Heart left ventricle (tissue), 16 donors: ENCODE results near the gene ABO. TPM values are rescaled to one million over a fixed set of nuclear protein-coding genes. Genes with fewer than 3 reads are reported as not detected.
"Not testable (repeated sequence)": the region's sequence is repeated elsewhere in the genome, so short reads cannot be mapped to it uniquely, and the experiment has no call there.

Source experiments
- ATAC-seq, 4 donors: fragments of 200-7000 bp; cut with Tn5 transposase; one replicate each; pipeline ENCODE4 v1.9.1; 2020 to 2022; ENCODE audit warnings: moderate library complexity in 4 of 4, mild to moderate bottlenecking in 3 of 4, moderate number of reproducible peaks in 1 of 4
- DNase-seq, 5 donors: peaks; one replicate each; pipeline ENCODE4 v3.0.0-alpha.2; 2020
- H3K27ac ChIP-seq, 12 donors: fragments of 200-600 bp; sonication (generic) in 4 of 12; one replicate each; pipeline versions ENCODE4 v1.5.0 to v1.8.0; 2016 to 2022; ENCODE audit warnings: mild to moderate bottlenecking in 2 of 12
- H3K27me3 ChIP-seq, 9 donors: fragments of 200-600 bp; sonication (generic) in 2 of 9; one replicate each; pipeline versions ENCODE4 v1.5.1 to v1.8.0; 2016 to 2022; ENCODE audit warnings: mild to moderate bottlenecking in 3 of 9
- H3K36me3 ChIP-seq, 9 donors: fragments of 200-600 bp; sonication (generic) in 2 of 9; one replicate each; pipeline versions ENCODE4 v1.5.0 to v1.8.0; 2018 to 2022; ENCODE audit warnings: mild to moderate bottlenecking in 2 of 9
- H3K4me1 ChIP-seq, 12 donors: fragments of 200-600 bp; sonication (generic) in 4 of 12; one replicate each; pipeline versions ENCODE4 v1.5.0 to v1.8.0; 2016 to 2022; ENCODE audit warnings: mild to moderate bottlenecking in 3 of 12
- H3K4me3 ChIP-seq, 12 donors: fragments of 200-600 bp; sonication (generic) in 4 of 12; one replicate each; pipeline versions ENCODE4 v1.5.0 to v1.8.0; 2017 to 2022; ENCODE audit warnings: mild to moderate bottlenecking in 9 of 12, moderate library complexity in 4 of 12
- H3K9me3 ChIP-seq, 12 donors: fragments of 200-600 bp; sonication (generic) in 4 of 12; one replicate each; pipeline versions ENCODE4 v1.5.0 to v1.8.0; 2016 to 2022; ENCODE audit warnings: mild to moderate bottlenecking in 1 of 12
- POLR2A ChIP-seq, 2 donors: fragments of 450-650 bp; IDR thresholded peaks; one replicate each; pipeline ENCODE4 v1.6.1; 2017; ENCODE audit warnings: antibody characterized with exemption in 2 of 2, mild to moderate bottlenecking in 2 of 2, moderate library complexity in 2 of 2
- WGBS, 4 donors: extraction: QIAGEN DNeasy Blood & Tissue Kit in 2 of 4; methylation state at CpG; one replicate each; pipeline versions ENCODE4 v1.1.5 to v1.1.7; 2013 to 2018; 5-methylcytosine and 5-hydroxymethylcytosine counted together
- intact Hi-C, 10 donors: fragments of 100-400 bp; cut with DNase I; formaldehyde crosslinking; loops; one replicate each; pipeline versions ENCODE4 v1.11.1 to v1.14.2; 2022
- polyA plus RNA-seq, 2 donors: library from polyadenylated mRNA; stranded (reverse); fragments of 200-250 nt; gene quantifications; one replicate each; pipeline ENCODE4 v1.2.3, GENCODE V29; 2013
- total RNA-seq, 9 donors: library from RNA; depleted of rRNA in 2 of 9; stranded (reverse); fragments of >200 nt in 2 of 9; fragmentation: NEBNext Ultra II Directional in 3 of 9; extraction: Animal tissue kit (Norgen Biotek cat#: 25700) in 3 of 9; gene quantifications; one replicate each; pipeline versions ENCODE4 v1.1.0 to v1.2.4, GENCODE V29; 2016 to 2023
- TF ChIP-seq, protein P1 (sequence below), 12 donors: fragments of 200-600 bp; sonication (generic) in 4 of 12; IDR thresholded peaks; one replicate each; pipeline versions ENCODE4 v1.5.0 to v1.8.0; 2018 to 2022; ENCODE audit warnings: antibody characterized with exemption in 12 of 12, mild to moderate bottlenecking in 5 of 12
- donor health status: ischemic (EF 13 %, LVEDD 7.1; RV severe dilation, severe dysfunction).
- donor health status: healthy with polysubstance abuse.
- donor health status: DM: no; HTN: yes; CAD: no.
- donor health status: DM: no; HTN: no; CAD: no.
- donor health status: ischemic (EF 25% LVEDD 6.9; RV normal size, moderate dysfunction).
- donor health status: ischemic (EF 25% LVEDD 5.7; RV mildly dilated, moderate dysfunction).
- donor health status: healthy.
- donor health status: DM: yes; HTN: yes; CAD: no.
- donor health status: ischemic (EF 35%, LVEDD 5.7; RV mildly dilated, moderate dysfunction).
- donor health status: nonischemic (EF 11% LVEDD 7.7; RV severe dilation, severe dysfunction).
- donor health status: DM: yes; HTN: yes; CAD: no.
- donor health status: PGD.
- donor health status: ischemic (EF 29% LVEDD 5.4; RV normal size, mild dysfunction).
- donor health status: nonischemic (EF 23%, LVEDD 6.1; RV moderate dilation, normal function).

ABO gene
- total and polyA plus RNA-seq, 11 donors: 0.43 to 3.5 (median 1.9) TPM

DNA sequence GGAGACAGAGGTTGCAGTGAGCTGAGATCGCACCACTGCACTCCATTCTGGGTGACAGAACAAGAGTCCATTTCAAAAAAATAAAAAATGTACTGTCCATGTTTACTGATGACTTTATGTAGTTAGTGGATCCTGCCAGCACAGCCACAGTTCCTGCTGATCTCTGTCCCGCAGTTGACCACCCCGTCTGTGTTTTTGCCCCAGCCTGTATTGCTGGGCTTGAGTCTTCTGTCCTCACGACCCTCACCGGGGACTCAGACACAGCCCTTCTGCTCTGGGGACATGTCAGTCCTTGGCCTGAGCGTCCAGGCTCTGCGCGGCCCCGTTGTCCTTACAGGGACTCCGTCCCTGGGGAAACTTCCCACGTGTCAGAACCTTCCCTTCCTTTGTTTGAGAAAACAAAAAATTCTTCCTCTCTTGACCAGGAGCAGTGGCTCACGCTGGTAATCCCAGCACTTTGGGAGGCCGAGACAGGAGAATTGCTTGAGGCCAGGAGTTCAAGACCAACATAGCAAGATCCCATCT is 46.5 kb upstream of the ABO start:
- no peak for DNase-seq
- ATAC-seq: no peak
- H3K36me3 ChIP-seq: no peaks in the 10 kb centered on the region
- TF ChIP-seq POLR2A (IDR thresholded peaks at IDR 0.05): no peak
- TF ChIP-seq, protein P1, sequence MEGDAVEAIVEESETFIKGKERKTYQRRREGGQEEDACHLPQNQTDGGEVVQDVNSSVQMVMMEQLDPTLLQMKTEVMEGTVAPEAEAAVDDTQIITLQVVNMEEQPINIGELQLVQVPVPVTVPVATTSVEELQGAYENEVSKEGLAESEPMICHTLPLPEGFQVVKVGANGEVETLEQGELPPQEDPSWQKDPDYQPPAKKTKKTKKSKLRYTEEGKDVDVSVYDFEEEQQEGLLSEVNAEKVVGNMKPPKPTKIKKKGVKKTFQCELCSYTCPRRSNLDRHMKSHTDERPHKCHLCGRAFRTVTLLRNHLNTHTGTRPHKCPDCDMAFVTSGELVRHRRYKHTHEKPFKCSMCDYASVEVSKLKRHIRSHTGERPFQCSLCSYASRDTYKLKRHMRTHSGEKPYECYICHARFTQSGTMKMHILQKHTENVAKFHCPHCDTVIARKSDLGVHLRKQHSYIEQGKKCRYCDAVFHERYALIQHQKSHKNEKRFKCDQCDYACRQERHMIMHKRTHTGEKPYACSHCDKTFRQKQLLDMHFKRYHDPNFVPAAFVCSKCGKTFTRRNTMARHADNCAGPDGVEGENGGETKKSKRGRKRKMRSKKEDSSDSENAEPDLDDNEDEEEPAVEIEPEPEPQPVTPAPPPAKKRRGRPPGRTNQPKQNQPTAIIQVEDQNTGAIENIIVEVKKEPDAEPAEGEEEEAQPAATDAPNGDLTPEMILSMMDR (IDR thresholded peaks at IDR 0.05): no peak
- no peak overlapping the region for H3K4me3 ChIP-seq
- 54 to 70% (median 66%) methylated on average over 13 of the region's 13 CpGs for WGBS, 4 donors
- no peak overlapping the region for H3K27ac ChIP-seq
- H3K4me1 ChIP-seq: no peaks in the 10 kb centered on the region
- intact Hi-C loops: loop anchor here in 1 of 10 donors (10.0 kb wide), 1 partner anchor 47 kb away; the partner anchor contains the start of gene ABO
- no peaks in the 10 kb centered on the region for H3K27me3 ChIP-seq
- no peaks in the 10 kb centered on the region for H3K9me3 ChIP-seq

DNA sequence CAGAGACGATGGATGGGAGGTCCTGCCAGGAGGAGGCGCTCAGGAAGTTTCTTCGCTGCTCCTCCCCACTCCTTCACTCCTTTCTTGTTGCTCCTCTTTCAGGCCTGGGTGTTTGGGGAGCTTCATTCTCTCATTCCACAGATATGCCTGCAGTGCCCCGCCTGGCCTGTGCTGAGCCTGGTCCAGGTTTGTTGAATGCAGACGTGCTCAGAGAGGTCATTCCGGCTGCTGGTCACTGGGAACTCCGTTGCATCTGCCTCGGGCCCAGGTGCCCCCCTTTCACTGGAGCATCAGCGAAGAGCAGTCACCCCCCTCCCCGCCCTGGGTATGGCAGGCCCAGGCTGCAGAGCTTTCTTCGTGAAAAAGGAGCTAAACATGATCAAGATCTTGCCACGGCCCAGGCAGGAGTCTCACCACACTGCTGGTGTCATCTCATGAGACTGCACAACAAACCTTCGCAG is 45.5 kb upstream of the ABO start:
- DNase-seq: no peak
- H3K4me1 ChIP-seq: no peaks in the 10 kb centered on the region
- TF ChIP-seq, protein P1 (IDR thresholded peaks at IDR 0.05): no peak
- TF ChIP-seq POLR2A (IDR thresholded peaks at IDR 0.05): no peak
- H3K36me3 ChIP-seq: no peaks in the 10 kb centered on the region
- H3K27me3 ChIP-seq: no peaks in the 10 kb centered on the region
- no peak overlapping the region for H3K4me3 ChIP-seq
- WGBS, 4 donors: 67 to 80% (median 79%) methylated on average over 8 to 13 of the region's 13 CpGs
- H3K27ac ChIP-seq: no peak overlapping the region
- no peak for ATAC-seq
- no peaks in the 10 kb centered on the region for H3K9me3 ChIP-seq
- intact Hi-C loops: loop anchor here in 1 of 10 donors (10.0 kb wide), 1 partner anchor 46 kb away; the partner anchor contains the start of gene ABO

DNA sequence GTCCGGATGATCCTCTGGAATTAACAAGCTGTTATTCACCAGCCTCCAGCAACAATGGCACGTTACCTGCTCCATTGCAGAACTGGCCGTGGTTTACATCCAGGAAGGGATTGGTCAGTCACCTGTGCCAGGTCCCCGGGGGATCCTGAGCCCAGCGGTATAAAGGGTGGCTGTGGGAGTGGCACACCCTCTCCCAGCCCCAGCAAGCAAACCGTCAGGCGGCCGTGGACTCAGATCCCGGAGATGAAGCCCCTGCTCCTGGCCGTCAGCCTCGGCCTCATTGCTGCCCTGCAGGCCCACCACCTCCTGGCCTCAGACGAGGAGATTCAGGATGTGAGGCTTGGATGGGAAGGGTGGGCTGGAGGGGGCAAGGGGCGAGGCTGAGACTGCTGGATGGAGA is 42.5 kb upstream of the ABO start:
- WGBS, 4 donors: 81 to 87% (median 81%) methylated on average over 4 to 13 of the region's 13 CpGs
- H3K4me3 ChIP-seq, H3K9me3 ChIP-seq, H3K27me3 ChIP-seq, H3K27ac ChIP-seq, H3K36me3 ChIP-seq, DNase-seq, H3K4me1 ChIP-seq, intact Hi-C loops: not testable (repeated sequence)
- ATAC-seq: peak in 1 of 4 donors; percentile 26

DNA sequence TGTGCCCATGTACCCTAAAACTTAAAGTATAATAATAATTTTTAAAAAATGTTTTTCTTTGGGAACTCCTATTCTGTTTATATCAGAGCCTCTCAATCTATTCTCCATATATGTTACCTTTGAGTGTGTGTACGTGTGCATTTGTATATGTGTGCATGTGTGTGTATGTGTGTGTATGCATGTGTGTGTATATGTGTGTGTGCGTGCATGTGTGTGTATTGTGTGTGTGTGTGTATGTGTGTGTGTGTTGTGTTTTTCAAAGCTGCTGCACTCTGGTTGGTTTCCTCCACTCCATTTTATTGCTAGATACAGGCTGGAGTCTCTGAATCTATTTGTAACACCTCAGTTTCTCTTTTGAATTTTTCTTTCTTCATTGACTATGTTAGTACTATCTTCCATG is 41.0 kb upstream of the ABO start:
- no peaks in the 10 kb centered on the region for H3K27me3 ChIP-seq
- H3K27ac ChIP-seq: no peak overlapping the region
- TF ChIP-seq, protein P1 (IDR thresholded peaks at IDR 0.05): no peak
- TF ChIP-seq POLR2A (IDR thresholded peaks at IDR 0.05): no peak
- no peak for DNase-seq
- no peaks in the 10 kb centered on the region for H3K4me1 ChIP-seq
- H3K36me3 ChIP-seq: no peaks in the 10 kb centered on the region
- no peak overlapping the region for H3K4me3 ChIP-seq
- 46 to 85% (median 69%) methylated on average over 2 of the region's 2 CpGs for WGBS, 4 donors
- ATAC-seq: no peak
- intact Hi-C loops: no loop called here
- H3K9me3 ChIP-seq: no peaks in the 10 kb centered on the region

DNA sequence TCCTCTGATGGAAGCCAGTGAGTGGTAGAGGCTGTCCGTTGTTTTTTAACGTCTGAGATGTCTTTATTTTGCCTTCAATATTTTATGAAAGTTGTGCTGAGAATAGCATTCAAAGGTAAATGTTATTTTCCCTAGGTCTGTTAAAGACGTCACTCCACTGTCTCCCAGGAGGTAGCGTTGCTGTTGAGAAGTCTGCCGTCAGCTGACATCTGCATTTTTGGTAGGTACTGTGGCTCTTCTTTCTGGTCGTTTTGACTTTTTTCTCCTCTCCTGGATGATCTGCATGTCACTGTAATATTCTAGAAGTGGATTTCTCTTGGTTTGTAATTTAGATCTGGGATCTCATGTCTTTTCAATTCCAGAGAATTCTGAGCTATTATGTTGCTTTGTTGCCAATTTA is 34.6 kb upstream of the ABO start:
- no peak for ATAC-seq
- Histone ChIP-seq H3K9me3 (no peaks in the 10 kb centered on the region), H3K27me3 (peaks cover 0 to 11% (median 0%) of the 10 kb centered on the region in 9 donors), H3K4me1 (no peaks in the 10 kb centered on the region), H3K36me3 (no peaks in the 10 kb centered on the region), H3K4me3 (no peak overlapping the region), H3K27ac (no peak overlapping the region)
- intact Hi-C loops: no loop called here
- no peak for DNase-seq
- TF ChIP-seq POLR2A (IDR thresholded peaks at IDR 0.05): no peak
- TF ChIP-seq, protein P1 (IDR thresholded peaks at IDR 0.05): no peak
- 81 to 84% (median 82%) methylated on average over 6 of the region's 6 CpGs for WGBS, 4 donors
